Midbrain (tissue), 1 donor: ENCODE data around the gene MAPK8IP2.

ENCODE experiments used
- DNase-seq: peaks from one replicate; lab custom pipeline; 2025; lab: John Stamatoyannopoulos, UW

Gene MAPK8IP2

GRCh38 chr22:50600538-50600937 lies at the start of gene MAPK8IP2:
Gene MAPK8IP2, plus strand, starts transcription at chr22:50600793. Its CDS starts 26 bp downstream, at chr22:50600819.
- DNase-seq: no peak

DNA sequence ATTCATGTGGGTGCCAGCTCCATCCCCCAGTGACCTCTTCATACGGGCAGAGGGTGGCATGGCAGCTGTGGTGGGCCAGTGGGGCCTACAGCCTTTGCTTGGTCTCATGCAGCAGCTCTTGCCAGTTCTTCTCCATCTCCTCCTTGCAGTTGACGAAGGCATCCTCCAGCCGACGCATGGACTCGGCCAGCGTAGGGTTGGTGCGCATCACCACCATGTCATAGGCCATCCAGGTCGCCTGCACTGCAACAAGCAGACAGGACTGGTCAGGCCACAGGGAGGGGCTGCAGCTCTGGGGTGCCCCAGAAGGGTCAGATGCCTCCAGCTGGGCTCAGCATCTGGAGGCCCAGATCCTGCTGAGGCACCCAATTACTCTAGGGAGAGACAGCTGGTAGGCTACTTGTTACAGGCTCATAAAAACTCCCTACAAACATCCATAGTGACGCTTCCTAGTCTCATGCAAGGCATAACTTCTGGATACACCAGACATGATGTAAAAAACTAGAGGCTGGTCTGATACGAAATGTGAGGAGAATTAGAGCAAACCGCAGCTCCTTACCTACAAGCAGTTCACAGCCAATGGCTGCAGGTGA lies 49.3 kb upstream of the MAPK8IP2 start:
- DNase-seq: no peak

- DNase-seq: no peak
Observed at GRCh38 chr22:50553310-50553709, 47.3 kb upstream of the MAPK8IP2 start.

DNA sequence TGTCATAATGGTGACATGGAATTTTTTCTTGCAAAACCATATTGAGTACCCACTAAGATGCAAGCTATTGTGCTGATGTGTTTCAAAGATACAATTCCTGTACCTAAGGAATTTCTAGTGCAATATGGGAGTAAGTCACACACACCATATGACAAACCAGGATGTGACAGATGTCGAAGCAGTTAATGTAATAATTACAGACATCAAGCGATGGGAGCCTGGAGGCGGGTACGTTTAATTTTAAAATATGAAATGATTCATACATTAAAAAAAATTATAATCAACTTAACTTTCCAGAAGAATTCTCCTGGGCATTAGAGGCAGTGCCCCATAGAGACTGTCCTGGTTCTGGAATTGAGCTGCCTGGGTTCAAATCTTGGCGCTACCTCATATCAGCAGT lies 43.9 kb upstream of the MAPK8IP2 start:
- no peak for DNase-seq

GRCh38 chr22:50560034-50560433 lies 40.6 kb upstream of the MAPK8IP2 start:
- DNase-seq: no peak

GRCh38 chr22:50561401-50562358 lies 38.9 kb upstream of the MAPK8IP2 start:
- no peak for DNase-seq

DNA sequence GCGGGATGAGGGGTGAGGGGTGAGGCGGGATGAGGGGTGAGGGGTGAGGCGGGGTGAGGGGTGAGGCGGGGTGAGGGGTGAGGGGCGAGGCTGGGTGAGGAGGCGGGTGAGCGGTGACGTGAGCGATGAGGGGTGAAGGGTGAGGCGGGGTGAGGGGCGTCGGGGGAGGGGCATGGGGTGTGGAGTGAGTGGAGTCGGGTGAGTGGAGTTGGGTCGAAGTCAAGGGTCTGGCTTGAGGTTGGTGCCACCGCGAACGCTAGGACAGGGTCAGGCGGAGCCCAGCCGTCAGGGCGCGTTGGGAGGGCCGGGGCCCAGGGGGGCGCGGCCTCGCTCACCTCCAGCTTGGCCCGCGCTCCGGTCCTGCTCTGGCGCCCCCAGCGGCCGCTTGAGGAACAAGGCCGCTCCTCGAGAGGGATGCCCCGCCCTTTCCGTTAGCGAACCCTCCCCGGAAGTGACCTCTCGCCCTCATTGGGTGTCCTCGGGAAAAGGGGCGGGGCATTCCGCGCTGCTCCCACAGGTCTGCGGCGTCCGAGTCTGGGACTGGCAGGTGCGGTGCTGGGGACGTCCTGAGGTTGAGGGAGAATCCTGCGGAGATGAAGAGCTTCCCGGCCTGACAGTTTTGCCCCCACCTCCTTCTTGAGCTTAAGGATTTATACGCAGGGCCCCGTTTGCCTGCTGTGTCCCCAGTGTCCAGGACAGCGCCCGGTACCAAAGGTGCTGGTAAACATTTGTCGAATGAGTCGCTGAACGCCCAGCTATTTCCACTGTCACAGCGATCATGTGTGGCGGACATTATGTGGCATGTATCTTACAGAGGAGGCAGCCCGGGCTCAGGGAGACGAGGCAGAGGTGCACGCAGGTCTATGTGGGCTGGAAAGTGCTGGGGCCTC lies 37.8 kb upstream of the MAPK8IP2 start, which contains the start of gene SYCE3:
SYCE3 (minus strand) TSS at position 397 of the 890 bp plus-strand sequence. CDS start 6,514 bp downstream, outside the sequence.
- peak; percentile 97 for DNase-seq

DNA sequence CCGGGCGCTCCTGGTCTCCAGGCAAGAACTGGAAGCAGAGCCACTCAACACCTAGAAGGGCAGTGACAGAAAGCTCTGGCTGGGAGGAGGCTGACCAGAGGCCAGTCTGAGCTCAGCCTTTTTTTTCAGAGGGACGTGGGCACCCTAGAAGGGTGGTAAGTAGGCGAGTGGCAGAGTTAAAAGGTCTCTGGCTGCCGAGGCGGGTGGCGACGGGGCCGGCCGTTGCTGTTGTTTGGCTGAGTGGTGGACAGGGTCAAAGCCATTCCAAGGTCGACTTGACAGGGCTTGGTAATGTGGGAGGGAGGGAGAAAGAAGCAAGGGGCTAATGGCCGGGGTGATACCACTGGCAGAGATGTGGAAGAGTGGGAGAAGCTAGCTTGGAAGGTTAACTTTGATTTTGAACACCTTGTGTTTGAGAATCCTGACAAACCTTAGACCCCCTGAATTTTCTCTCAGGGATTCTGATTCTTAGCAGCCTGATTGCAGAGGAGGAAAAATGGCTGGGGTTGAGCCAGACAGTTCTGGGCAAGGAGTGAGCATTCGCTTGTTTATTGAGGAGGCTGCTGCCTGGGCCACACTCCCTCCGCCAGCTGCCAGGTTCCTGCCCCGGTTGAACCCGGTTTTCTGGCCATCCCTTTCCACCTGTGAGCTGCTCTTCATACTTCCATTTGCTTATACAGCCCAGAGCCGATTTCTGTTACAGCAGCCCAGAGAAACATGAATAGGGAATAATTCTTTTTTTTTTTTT lies 37.0 kb upstream of the MAPK8IP2 start:
- peak; percentile 55 for DNase-seq

GRCh38 chr22:50564289-50564688 lies 36.3 kb upstream of the MAPK8IP2 start:
- DNase-seq: no peak

GRCh38 chr22:50567721-50568252 lies 32.8 kb upstream of the MAPK8IP2 start:
- DNase-seq: no peak

DNA sequence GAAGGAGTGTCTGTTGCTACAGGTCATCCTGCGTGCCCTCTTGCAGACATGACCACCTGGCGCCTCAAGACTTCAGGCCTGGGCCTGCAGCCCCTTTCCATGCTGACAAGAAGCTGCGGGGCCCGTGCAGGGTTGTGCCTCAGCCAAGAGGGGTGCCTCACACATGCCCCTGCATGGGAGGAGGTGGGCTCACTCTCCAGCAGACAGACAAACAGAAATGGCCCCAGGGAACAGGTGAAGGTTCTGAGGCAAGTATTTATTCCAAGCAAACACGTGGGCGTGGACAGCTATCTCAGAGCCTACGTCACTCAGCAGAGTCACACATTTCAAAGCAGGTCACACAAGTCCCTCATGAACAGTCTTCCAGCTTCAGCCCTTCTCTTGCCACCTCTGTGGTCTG lies 32.0 kb upstream of the MAPK8IP2 start:
- DNase-seq: no peak

GRCh38 chr22:50569041-50569459 lies 31.5 kb upstream of the MAPK8IP2 start:
- no peak for DNase-seq

- no peak for DNase-seq
Observed at GRCh38 chr22:50569896-50570535, 30.6 kb upstream of the MAPK8IP2 start.

GRCh38 chr22:50570861-50571260 lies 29.7 kb upstream of the MAPK8IP2 start:
- no peak for DNase-seq

- no peak for DNase-seq
Observed at GRCh38 chr22:50571264-50572175, 29.1 kb upstream of the MAPK8IP2 start.

DNA sequence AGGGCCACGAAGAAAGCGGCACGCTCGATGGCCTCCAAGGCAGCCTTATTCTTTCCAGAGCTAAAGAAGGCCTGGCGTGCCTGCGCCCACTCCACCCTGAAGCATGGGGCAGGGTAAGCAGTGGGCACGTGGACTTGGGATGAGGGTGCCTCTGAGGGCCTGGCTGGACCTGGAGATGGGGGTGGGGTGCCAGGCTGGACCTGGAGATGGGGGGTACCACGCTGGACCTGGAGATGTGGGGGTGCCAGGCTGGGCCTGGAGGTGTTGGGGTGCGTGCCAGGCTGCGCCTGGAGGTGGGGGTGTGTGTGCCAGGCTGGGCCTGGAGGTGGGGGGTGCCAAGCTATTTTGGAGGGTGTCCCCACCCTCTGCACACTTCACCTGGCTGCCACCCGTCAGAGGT lies 27.6 kb upstream of the MAPK8IP2 start:
- no peak for DNase-seq

GRCh38 chr22:50573491-50574382 lies 26.9 kb upstream of the MAPK8IP2 start:
- DNase-seq: no peak

- no peak for DNase-seq
Observed at GRCh38 chr22:50574383-50574755, 26.2 kb upstream of the MAPK8IP2 start.
